ENCODE results near the gene USP40.
"Not testable (repeated sequence)": the region's sequence is repeated elsewhere in the genome, so short reads cannot be mapped to it uniquely, and the experiment has no call there.

Gene USP40

GRCh38 chr2:233584210-233584609, 17.6 kb upstream of the USP40 start:
- Mint-ChIP-seq H3K36me3 (ENCODE audit: insufficient read depth) (no peaks in the 10 kb centered on the region), H3K4me3 (no peak overlapping the region), H3K27ac (no peak overlapping the region), H3K4me1 (ENCODE audit: low read depth in 2 of 2) (no peaks in the 10 kb centered on the region), H3K27me3 (peaks cover 35 to 57% of the 10 kb centered on the region in 2 donors), H3K9me3 (no peaks in the 10 kb centered on the region)
- ATAC-seq (replicated peaks) (no peak), DNase-seq (no peak)

GRCh38 chr2:233583217-233583965, 16.8 kb upstream of the USP40 start:
- H3K9me3 Mint-ChIP-seq; ATAC-seq (replicated peaks); H3K4me3 Mint-ChIP-seq; DNase-seq; H3K36me3 Mint-ChIP-seq (ENCODE audit: insufficient read depth); H3K4me1 Mint-ChIP-seq (ENCODE audit: low read depth in 2 of 2): not testable (repeated sequence)
- peak overlapping the region in 1 of 2 donors; percentile 35 for H3K27ac Mint-ChIP-seq
- H3K27me3 Mint-ChIP-seq = peaks cover 27 to 49% of the 10 kb centered on the region in 2 donors

GRCh38 chr2:233577341-233577740, 10.8 kb upstream of the USP40 start:
- not testable (repeated sequence) for H3K4me1 Mint-ChIP-seq (ENCODE audit: low read depth in 2 of 2); H3K27ac Mint-ChIP-seq; H3K9me3 Mint-ChIP-seq; ATAC-seq (replicated peaks); H3K4me3 Mint-ChIP-seq; H3K36me3 Mint-ChIP-seq (ENCODE audit: insufficient read depth); DNase-seq
- H3K27me3 Mint-ChIP-seq = peaks cover 12 to 15% of the 10 kb centered on the region in 2 donors

- Mint-ChIP-seq H3K36me3 (ENCODE audit: insufficient read depth) (peaks cover 6% of the 10 kb centered on the region), H3K4me1 (ENCODE audit: low read depth in 2 of 2) (no peaks in the 10 kb centered on the region), H3K9me3 (no peaks in the 10 kb centered on the region), H3K4me3 (no peak overlapping the region), H3K27me3 (peaks cover 15 to 33% of the 10 kb centered on the region in 2 donors), H3K27ac (no peak overlapping the region)
- ATAC-seq (replicated peaks) = no peak
- no peak for DNase-seq
These were observed 5.9 kb upstream of the USP40 start for GRCh38 chr2:233572468-233572867.

GRCh38 chr2:233571462-233571861, 4.9 kb upstream of the USP40 start:
- Mint-ChIP-seq H3K27me3 (peaks cover 10 to 33% of the 10 kb centered on the region in 2 donors), H3K4me3 (no peak overlapping the region), H3K4me1 (ENCODE audit: low read depth in 2 of 2) (no peaks in the 10 kb centered on the region), H3K27ac (no peak overlapping the region), H3K9me3 (no peaks in the 10 kb centered on the region), H3K36me3 (ENCODE audit: insufficient read depth) (peaks cover 6% of the 10 kb centered on the region)
- ATAC-seq (replicated peaks) (no peak), DNase-seq (no peak)

- H3K36me3 Mint-ChIP-seq (ENCODE audit: insufficient read depth) = peaks cover 6% of the 10 kb centered on the region
- peaks cover 10 to 33% of the 10 kb centered on the region in 2 donors for H3K27me3 Mint-ChIP-seq
- DNase-seq (no peak), ATAC-seq (replicated peaks) (no peak)
- no peaks in the 10 kb centered on the region for H3K9me3 Mint-ChIP-seq
- no peak overlapping the region for H3K4me3 Mint-ChIP-seq
- peaks cover 0 to 4% of the 10 kb centered on the region in 2 donors for H3K4me1 Mint-ChIP-seq (ENCODE audit: low read depth in 2 of 2)
- no peak overlapping the region for H3K27ac Mint-ChIP-seq
These were observed 4.4 kb upstream of the USP40 start for GRCh38 chr2:233571001-233571400.

GRCh38 chr2:233565685-233566140, 869 bp downstream of the USP40 start:
- peaks cover 0 to 5% of the 10 kb centered on the region in 2 donors for H3K27me3 Mint-ChIP-seq
- peak overlapping the region; percentile 96 to 97 for H3K27ac Mint-ChIP-seq
- H3K9me3 Mint-ChIP-seq = no peaks in the 10 kb centered on the region
- peak overlapping the region; percentile 95 to 96 for H3K4me3 Mint-ChIP-seq
- no peak for DNase-seq
- H3K4me1 Mint-ChIP-seq (ENCODE audit: low read depth in 2 of 2) = peaks cover 0 to 7% of the 10 kb centered on the region in 2 donors
- peaks cover 6% of the 10 kb centered on the region for H3K36me3 Mint-ChIP-seq (ENCODE audit: insufficient read depth)
- no peak for ATAC-seq (replicated peaks)

GRCh38 chr2:233563663-233564430, 2.7 kb downstream of the USP40 start:
- Mint-ChIP-seq H3K4me1 (ENCODE audit: low read depth in 2 of 2) (peaks cover 0 to 7% of the 10 kb centered on the region in 2 donors), H3K36me3 (ENCODE audit: insufficient read depth) (peaks cover 11% of the 10 kb centered on the region), H3K27me3 (peaks cover 0 to 4% of the 10 kb centered on the region in 2 donors), H3K27ac (peak overlapping the region in 1 of 2 donors; percentile 39), H3K9me3 (no peaks in the 10 kb centered on the region), H3K4me3 (no peak overlapping the region)
- ATAC-seq (replicated peaks) = no peak
- DNase-seq = no peak

- H3K36me3 Mint-ChIP-seq (ENCODE audit: insufficient read depth) = peaks cover 27% of the 10 kb centered on the region
- DNase-seq = no peak
- ATAC-seq (replicated peaks) = no peak
- H3K27me3 Mint-ChIP-seq = no peaks in the 10 kb centered on the region
- H3K4me3 Mint-ChIP-seq = no peak overlapping the region
- H3K4me1 Mint-ChIP-seq (ENCODE audit: low read depth in 2 of 2) = peaks cover 0 to 5% of the 10 kb centered on the region in 2 donors
- no peaks in the 10 kb centered on the region for H3K9me3 Mint-ChIP-seq
- peak overlapping the region in 1 of 2 donors; percentile 4 for H3K27ac Mint-ChIP-seq
These were observed 9.5 kb downstream of the USP40 start for GRCh38 chr2:233556881-233557736.

- no peak for ATAC-seq (replicated peaks)
- H3K4me3 Mint-ChIP-seq = no peak overlapping the region
- no peaks in the 10 kb centered on the region for H3K27me3 Mint-ChIP-seq
- peaks cover 29% of the 10 kb centered on the region for H3K36me3 Mint-ChIP-seq (ENCODE audit: insufficient read depth)
- DNase-seq = no peak
- peaks cover 0 to 5% of the 10 kb centered on the region in 2 donors for H3K4me1 Mint-ChIP-seq (ENCODE audit: low read depth in 2 of 2)
- H3K27ac Mint-ChIP-seq = no peak overlapping the region
- H3K9me3 Mint-ChIP-seq = no peaks in the 10 kb centered on the region
These were observed 13.2 kb downstream of the USP40 start for GRCh38 chr2:233553366-233553765.

GRCh38 chr2:233551491-233551890, 15.1 kb downstream of the USP40 start:
- ATAC-seq (replicated peaks) (no peak), DNase-seq (no peak)
- H3K27me3 Mint-ChIP-seq = no peaks in the 10 kb centered on the region
- H3K4me1 Mint-ChIP-seq (ENCODE audit: low read depth in 2 of 2) = no peaks in the 10 kb centered on the region
- H3K36me3 Mint-ChIP-seq (ENCODE audit: insufficient read depth) = peaks cover 22% of the 10 kb centered on the region
- no peak overlapping the region for H3K4me3 Mint-ChIP-seq
- H3K9me3 Mint-ChIP-seq = no peaks in the 10 kb centered on the region
- H3K27ac Mint-ChIP-seq = no peak overlapping the region

- no peak overlapping the region for H3K4me3 Mint-ChIP-seq
- H3K27me3 Mint-ChIP-seq = no peaks in the 10 kb centered on the region
- H3K36me3 Mint-ChIP-seq (ENCODE audit: insufficient read depth) = peaks cover 13% of the 10 kb centered on the region
- no peak overlapping the region for H3K27ac Mint-ChIP-seq
- DNase-seq = no peak
- H3K4me1 Mint-ChIP-seq (ENCODE audit: low read depth in 2 of 2) = peaks cover 0 to 2% of the 10 kb centered on the region in 2 donors
- no peaks in the 10 kb centered on the region for H3K9me3 Mint-ChIP-seq
- no peak for ATAC-seq (replicated peaks)
These were observed 19.8 kb downstream of the USP40 start for GRCh38 chr2:233546774-233547173.

- no peaks in the 10 kb centered on the region for H3K9me3 Mint-ChIP-seq
- ATAC-seq (replicated peaks) (no peak), DNase-seq (no peak)
- no peak overlapping the region for H3K4me3 Mint-ChIP-seq
- H3K27ac Mint-ChIP-seq = no peak overlapping the region
- H3K4me1 Mint-ChIP-seq (ENCODE audit: low read depth in 2 of 2) = peaks cover 0 to 2% of the 10 kb centered on the region in 2 donors
- H3K36me3 Mint-ChIP-seq (ENCODE audit: insufficient read depth) = peaks cover 12% of the 10 kb centered on the region
- H3K27me3 Mint-ChIP-seq = no peaks in the 10 kb centered on the region
These were observed 20.5 kb downstream of the USP40 start for GRCh38 chr2:233546101-233546500.

Data from effector memory CD8-positive, alpha-beta T cell (primary cell).